ENCODE measurements around the gene NEK11.
A peak's percentile ranks its signal among the peaks of the same experiment; 100 is the strongest.

DNA sequence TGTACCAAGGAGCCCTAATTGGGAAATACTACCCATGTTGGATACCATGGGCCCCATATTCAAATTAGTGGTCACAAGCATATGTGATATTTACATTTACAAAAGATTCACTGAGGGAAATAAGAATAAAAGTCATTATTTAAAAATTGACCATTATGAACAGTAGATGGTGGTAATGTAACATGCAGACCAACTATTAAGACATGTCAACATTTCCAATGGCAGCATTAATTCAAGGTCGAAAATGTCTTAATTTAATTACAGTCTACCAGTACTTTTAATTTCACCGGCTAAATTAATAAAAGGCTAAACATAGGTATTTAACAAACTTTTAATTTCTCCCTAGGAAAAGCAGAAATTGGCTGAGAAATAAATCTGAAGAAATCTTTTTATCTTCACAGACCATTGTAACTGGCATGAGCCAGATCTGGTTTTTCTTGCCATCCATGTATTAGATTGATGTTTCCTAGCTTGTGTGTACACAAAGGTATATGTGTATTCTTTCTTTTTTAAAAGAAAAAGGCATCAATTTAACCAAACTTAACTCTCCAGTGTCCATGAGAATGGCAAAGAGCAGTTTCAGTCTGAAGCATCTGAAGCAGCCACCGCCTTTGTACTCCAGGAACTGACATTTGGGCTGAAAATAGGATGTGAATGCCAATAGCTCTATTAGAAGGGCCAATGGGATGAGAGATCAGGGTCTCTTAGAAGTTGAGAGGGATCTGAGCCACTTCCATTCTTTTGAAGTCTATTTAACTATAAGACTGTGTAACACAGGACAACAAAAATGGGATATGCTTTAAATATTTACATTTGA lies 26.6 kb downstream of the NEK11 start:
- TF ChIP-seq, protein P1, sequence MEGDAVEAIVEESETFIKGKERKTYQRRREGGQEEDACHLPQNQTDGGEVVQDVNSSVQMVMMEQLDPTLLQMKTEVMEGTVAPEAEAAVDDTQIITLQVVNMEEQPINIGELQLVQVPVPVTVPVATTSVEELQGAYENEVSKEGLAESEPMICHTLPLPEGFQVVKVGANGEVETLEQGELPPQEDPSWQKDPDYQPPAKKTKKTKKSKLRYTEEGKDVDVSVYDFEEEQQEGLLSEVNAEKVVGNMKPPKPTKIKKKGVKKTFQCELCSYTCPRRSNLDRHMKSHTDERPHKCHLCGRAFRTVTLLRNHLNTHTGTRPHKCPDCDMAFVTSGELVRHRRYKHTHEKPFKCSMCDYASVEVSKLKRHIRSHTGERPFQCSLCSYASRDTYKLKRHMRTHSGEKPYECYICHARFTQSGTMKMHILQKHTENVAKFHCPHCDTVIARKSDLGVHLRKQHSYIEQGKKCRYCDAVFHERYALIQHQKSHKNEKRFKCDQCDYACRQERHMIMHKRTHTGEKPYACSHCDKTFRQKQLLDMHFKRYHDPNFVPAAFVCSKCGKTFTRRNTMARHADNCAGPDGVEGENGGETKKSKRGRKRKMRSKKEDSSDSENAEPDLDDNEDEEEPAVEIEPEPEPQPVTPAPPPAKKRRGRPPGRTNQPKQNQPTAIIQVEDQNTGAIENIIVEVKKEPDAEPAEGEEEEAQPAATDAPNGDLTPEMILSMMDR (IDR thresholded peaks at IDR 0.05; ENCODE audit: low read length), result peak; percentile 54
- no peak for TF ChIP-seq EZH2 (IDR thresholded peaks at IDR 0.05; ENCODE audit: borderline replicate concordance, low read length)

All from OCI-LY1 (cell line).